RWPE2 (cell line): Measurements from ENCODE around the gene SLC44A3.

Experiments used
- ATAC-seq: fragments of 200-7000 bp; cut with Tn5 transposase; 3 replicates; pipeline ENCODE4 v1.9.1; 2021; ENCODE audit warnings: low read depth
- DNase-seq: peaks from one replicate; pipeline ENCODE4 v3.0.0-alpha.2; 2020; ENCODE audit warnings: low spot score
- H3K27ac ChIP-seq: fragments of 450-650 bp; 2 replicates; pipeline ENCODE4 v1.5.1; 2017; ENCODE audit warnings: mild to moderate bottlenecking; ENCODE audit not compliant: poor library complexity, severe bottlenecking
- H3K27me3 ChIP-seq: fragments of 250-450 bp; sonication (Bioruptor Pico); 2 replicates; pipeline ENCODE4 v1.5.1; 2021; ENCODE audit warnings: mild to moderate bottlenecking, moderate library complexity; ENCODE audit not compliant: insufficient read depth, poor library complexity, severe bottlenecking
- H3K36me3 ChIP-seq: fragments of 250-450 bp; sonication (Bioruptor Pico); 2 replicates; pipeline ENCODE4 v1.5.1; 2020; ENCODE audit warnings: low read depth, mild to moderate bottlenecking, moderate library complexity
- H3K4me1 ChIP-seq: fragments of 250-450 bp; sonication (Bioruptor Pico); 2 replicates; pipeline ENCODE4 v1.5.1; 2021; ENCODE audit warnings: mild to moderate bottlenecking, moderate library complexity; ENCODE audit not compliant: insufficient read depth, poor library complexity, severe bottlenecking
- H3K4me3 ChIP-seq: fragments of 250-450 bp; sonication (Bioruptor Pico); 2 replicates; pipeline ENCODE4 v1.5.1; 2021; ENCODE audit warnings: mild to moderate bottlenecking, moderate library complexity; ENCODE audit not compliant: severe bottlenecking
- H3K9me3 ChIP-seq: fragments of 250-450 bp; sonication (Bioruptor Pico); 2 replicates; pipeline ENCODE4 v1.5.1; 2021; ENCODE audit warnings: mild to moderate bottlenecking, moderate library complexity; ENCODE audit not compliant: severe bottlenecking
- CTCF ChIP-seq: fragments of 450-650 bp; IDR thresholded peaks from one replicate; pipeline ENCODE4 v1.5.1; 2017; ENCODE audit warnings: mild to moderate bottlenecking, moderate library complexity; ENCODE audit not compliant: poor library complexity, severe bottlenecking

The SLC44A3 gene

GRCh38 chr1:94816030-94816429 lies 4.1 kb upstream of the SLC44A3 start:
- no peaks in the 10 kb centered on the region for H3K27me3 ChIP-seq
- ATAC-seq: no peak

GRCh38 chr1:94817712-94818111 lies 2.4 kb upstream of the SLC44A3 start:
- H3K27me3 ChIP-seq: no peaks in the 10 kb centered on the region
- no peaks in the 10 kb centered on the region for H3K4me1 ChIP-seq
- no peak for ATAC-seq
- no peaks in the 10 kb centered on the region for H3K9me3 ChIP-seq
- no peaks in the 10 kb centered on the region for H3K36me3 ChIP-seq
- TF ChIP-seq CTCF: no peak
- no peak overlapping the region for H3K27ac ChIP-seq
- no peak for DNase-seq
- no peak overlapping the region for H3K4me3 ChIP-seq

More at GRCh38 chr1:94816030-94816429, 4.1 kb upstream of the SLC44A3 start:
- no peaks in the 10 kb centered on the region for H3K4me1 ChIP-seq
- H3K9me3 ChIP-seq: no peaks in the 10 kb centered on the region
- no peaks in the 10 kb centered on the region for H3K36me3 ChIP-seq
- H3K27ac ChIP-seq: no peak overlapping the region
- H3K4me3 ChIP-seq: no peak overlapping the region
- TF ChIP-seq CTCF: no peak
- no peak for DNase-seq

GRCh38 chr1:94819238-94819944 lies 766 bp upstream of the SLC44A3 start:
- Histone ChIP-seq H3K9me3 (no peaks in the 10 kb centered on the region), H3K36me3 (no peaks in the 10 kb centered on the region), H3K4me3 (peak overlapping the region; percentile 39), H3K4me1 (no peaks in the 10 kb centered on the region), H3K27ac (no peak overlapping the region), H3K27me3 (no peaks in the 10 kb centered on the region)
- TF ChIP-seq CTCF: no peak
- no peak for DNase-seq
- ATAC-seq: no peak

GRCh38 chr1:94820936-94821335 lies 779 bp downstream of the SLC44A3 start:
- Histone ChIP-seq H3K27me3 (no peaks in the 10 kb centered on the region), H3K4me3 (peak overlapping the region; percentile 39), H3K36me3 (no peaks in the 10 kb centered on the region), H3K27ac (no peak overlapping the region), H3K4me1 (no peaks in the 10 kb centered on the region), H3K9me3 (no peaks in the 10 kb centered on the region)
- DNase-seq: no peak
- no peak for ATAC-seq
- no peak for TF ChIP-seq CTCF

- no peak for TF ChIP-seq CTCF
- H3K27ac ChIP-seq: no peak overlapping the region
- no peak for ATAC-seq
- no peak for DNase-seq
- H3K9me3 ChIP-seq: no peaks in the 10 kb centered on the region
- no peaks in the 10 kb centered on the region for H3K27me3 ChIP-seq
- no peaks in the 10 kb centered on the region for H3K4me1 ChIP-seq
- no peak overlapping the region for H3K4me3 ChIP-seq
- no peaks in the 10 kb centered on the region for H3K36me3 ChIP-seq
Measured at GRCh38 chr1:94821636-94822305, 1.6 kb downstream of the SLC44A3 start.
